ENCODE data around the gene WDR54. TPM values are rescaled to one million over a fixed set of nuclear protein-coding genes. Genes with fewer than 3 reads are reported as not detected.

WDR54 gene
- polyA plus RNA-seq, 2 of the 4 experiments (the other 2 are of a cell fraction): 47.4 to 62.5 TPM

GRCh38 chr2:74471332-74472065 lies 50.0 kb downstream of the WDR54 start:
- peak in 1 of 2 experiments; percentile 2; a peak in 2 of 6 replicates for ATAC-seq
- POLR2A ChIA-PET: interaction anchor here (0.6 to 3.1 kb wide), 7 partner anchors 8 to 734 kb away, joined by 3 to 37 read pairs (median 5); partner anchors contain the start of genes CCDC142, TPRKB, TTC31 and WBP1

GRCh38 chr2:74472086-74472944 lies 50.8 kb downstream of the WDR54 start, which contains the start of gene MRPL53:
Gene MRPL53 (minus strand): TSS chr2:74472680. CDS start chr2:74472660, 20 bp downstream.
- Histone ChIP-seq H3K9me3 (no peaks in the 10 kb centered on the region), H3K4me2 (peak within 1 kb of the TSS; percentile 92), H3K4me1 (peaks cover 16% of the 10 kb centered on the region), H3K27ac (peak within 1 kb of the TSS; percentile 86 to 91), H3K4me3 (peak within 1 kb of the TSS; percentile 63)
- DNase-seq (ENCODE audit: low read depth in 1 of 2, low spot score in 1 of 2) (peak; percentile 70 to 98), FAIRE-seq (no peak), ATAC-seq (peak; percentile 93 to 94)
- CTCF ChIA-PET: interaction anchor here (0.6 to 5.2 kb wide), 6 partner anchors 10 to 1264 kb away, joined by 3 to 37 read pairs (median 4); partner anchors contain the start of genes CCDC142, LBX2 and TTC31
- WGBS (ENCODE audit: missing lambda C conversion rate): 1% methylated on average over 66 of the region's 66 CpGs
- POLR2A ChIA-PET: interaction anchor here (0.6 to 3.1 kb wide), 7 partner anchors 9 to 32 kb away, joined by 3 to 37 read pairs (median 7); partner anchors contain the start of genes CCDC142, INO80B, TTC31 and WBP1
- TF ChIP-seq HDAC2 (IDR thresholded peaks at IDR 0.05) (0 out of 2 replicates have a peak, but pooled peaks have one; percentile 71), HOXB5 (CRISPR knock-in tag; IDR thresholded peaks at IDR 0.05) (no peak), RFX5 (IDR thresholded peaks at IDR 0.05) (no peak), MAZ (IDR thresholded peaks at IDR 0.05; ENCODE audit: borderline replicate concordance, low read depth, low read length) (no peak), USF2 (IDR thresholded peaks at IDR 0.05) (0 out of 2 replicates have a peak, but pooled peaks have one; percentile 9), FOSL2 (IDR thresholded peaks at IDR 0.05) (no peak), FOSL2 (CRISPR knock-in tag; IDR thresholded peaks at IDR 0.05) (peak; percentile 39; the same call in 1 of the 2 replicates), POLR2A (IDR thresholded peaks at IDR 0.05; ENCODE audit: low read length) (peak; percentile 94), RARB (CRISPR knock-in tag; IDR thresholded peaks at IDR 0.05) (peak; percentile 16; the same call in 1 of the 2 replicates), MYC (IDR thresholded peaks at IDR 0.05; ENCODE audit: borderline replicate concordance, low read length) (no peak), ATOH8 (CRISPR knock-in tag; IDR thresholded peaks at IDR 0.05; ENCODE audit: low read depth) (no peak), KDM1A (IDR thresholded peaks at IDR 0.05; ENCODE audit: low read depth) (no peak), NR3C1 (IDR thresholded peaks at IDR 0.05) (no peak), ESRRA (IDR thresholded peaks at IDR 0.05; ENCODE audit: borderline replicate concordance, low read length) (no peak; the same call in 1 of the 2 replicates), MAX (IDR thresholded peaks at IDR 0.05) (peak; percentile 95), RCOR1 (IDR thresholded peaks at IDR 0.05; ENCODE audit: low read depth, low read length) (no peak), JUN (IDR thresholded peaks at IDR 0.05) (peak; percentile 88 to 100), GATA3 (IDR thresholded peaks at IDR 0.05; ENCODE audit: borderline replicate concordance) (peak; percentile 83), E2F6 (IDR thresholded peaks at IDR 0.05; ENCODE audit: borderline replicate concordance, low read depth) (peak; percentile 44; the same call in 1 of the 2 replicates), SREBF2 (IDR thresholded peaks at IDR 0.05) (no peak), CBX8 (IDR thresholded peaks at IDR 0.05) (no peak), MAFK (IDR thresholded peaks at IDR 0.05; ENCODE audit: partially characterized antibody) (peak; percentile 29), EHF (CRISPR knock-in tag; IDR thresholded peaks at IDR 0.05) (no peak; the same call in 1 of the 2 replicates), ZFP36 (IDR thresholded peaks at IDR 0.05; ENCODE audit: borderline replicate concordance, partially characterized antibody) (no peak), PHF8 (IDR thresholded peaks at IDR 0.05; ENCODE audit: borderline replicate concordance, low read depth) (peak; percentile 73), HEYL (CRISPR knock-in tag; IDR thresholded peaks at IDR 0.05) (no peak), TP53 (CRISPR knock-in tag; IDR thresholded peaks at IDR 0.05) (0 out of 2 replicates have a peak, but pooled peaks have one; percentile 56), ELK1 (IDR thresholded peaks at IDR 0.05; ENCODE audit: low read depth, low read length) (no peak; the same call in 1 of the 2 replicates)

More at GRCh38 chr2:74471332-74472065, 50.0 kb downstream of the WDR54 start:
- H3K4me2 ChIP-seq: peak overlapping the region; percentile 92
- CTCF ChIA-PET: interaction anchor here (0.6 to 5.2 kb wide), 2 partner anchors 11 to 18 kb away, joined by 3 to 37 read pairs; partner anchors contain the start of genes CCDC142 and TTC31
- FAIRE-seq (no peak), DNase-seq (ENCODE audit: low read depth in 1 of 2, low spot score in 1 of 2) (no peak)
- peak overlapping the region; percentile 86 to 91 for H3K27ac ChIP-seq
- H3K4me3 ChIP-seq: peak overlapping the region; percentile 63
- TF ChIP-seq HOXA7 (CRISPR knock-in tag; IDR thresholded peaks at IDR 0.05) (0 out of 2 replicates have a peak, but pooled peaks have one; percentile 45), RCOR1 (IDR thresholded peaks at IDR 0.05; ENCODE audit: low read depth, low read length) (no peak)
- WGBS (ENCODE audit: missing lambda C conversion rate): 60% methylated on average over 16 of the region's 16 CpGs
- H3K4me1 ChIP-seq: peaks cover 16% of the 10 kb centered on the region
- H3K9me3 ChIP-seq: no peaks in the 10 kb centered on the region

All from A549 (cell line).